ENCODE measurements around the gene PTPN21.

Gene PTPN21

DNA sequence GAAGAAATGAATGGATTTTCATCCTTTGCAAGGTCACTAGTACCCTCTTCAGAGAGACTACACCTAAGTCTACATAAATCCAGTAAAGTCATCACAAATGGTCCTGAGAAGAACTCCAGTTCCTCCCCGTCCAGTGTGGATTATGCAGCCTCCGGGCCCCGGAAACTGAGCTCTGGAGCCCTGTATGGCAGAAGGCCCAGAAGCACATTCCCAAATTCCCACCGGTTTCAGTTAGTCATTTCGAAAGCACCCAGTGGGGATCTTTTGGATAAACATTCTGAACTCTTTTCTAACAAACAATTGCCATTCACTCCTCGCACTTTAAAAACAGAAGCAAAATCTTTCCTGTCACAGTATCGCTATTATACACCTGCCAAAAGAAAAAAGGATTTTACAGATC, 128.5 kb downstream of the PTPN21 start:
- H3K4me2 ChIP-seq = no peak overlapping the region
- H3K27ac ChIP-seq = no peak overlapping the region
- TF ChIP-seq, protein P1, sequence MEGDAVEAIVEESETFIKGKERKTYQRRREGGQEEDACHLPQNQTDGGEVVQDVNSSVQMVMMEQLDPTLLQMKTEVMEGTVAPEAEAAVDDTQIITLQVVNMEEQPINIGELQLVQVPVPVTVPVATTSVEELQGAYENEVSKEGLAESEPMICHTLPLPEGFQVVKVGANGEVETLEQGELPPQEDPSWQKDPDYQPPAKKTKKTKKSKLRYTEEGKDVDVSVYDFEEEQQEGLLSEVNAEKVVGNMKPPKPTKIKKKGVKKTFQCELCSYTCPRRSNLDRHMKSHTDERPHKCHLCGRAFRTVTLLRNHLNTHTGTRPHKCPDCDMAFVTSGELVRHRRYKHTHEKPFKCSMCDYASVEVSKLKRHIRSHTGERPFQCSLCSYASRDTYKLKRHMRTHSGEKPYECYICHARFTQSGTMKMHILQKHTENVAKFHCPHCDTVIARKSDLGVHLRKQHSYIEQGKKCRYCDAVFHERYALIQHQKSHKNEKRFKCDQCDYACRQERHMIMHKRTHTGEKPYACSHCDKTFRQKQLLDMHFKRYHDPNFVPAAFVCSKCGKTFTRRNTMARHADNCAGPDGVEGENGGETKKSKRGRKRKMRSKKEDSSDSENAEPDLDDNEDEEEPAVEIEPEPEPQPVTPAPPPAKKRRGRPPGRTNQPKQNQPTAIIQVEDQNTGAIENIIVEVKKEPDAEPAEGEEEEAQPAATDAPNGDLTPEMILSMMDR (conservative IDR thresholded peaks at IDR 0.05; ENCODE audit: low read depth, low read length) = no peak
- no peak overlapping the region for H3K9ac ChIP-seq
- H3K27me3 ChIP-seq (ENCODE audit: insufficient read depth, low read depth) = no peaks in the 10 kb centered on the region
- H3K4me3 ChIP-seq (IDR thresholded peaks at IDR 0.05; ENCODE audit: insufficient read depth, low read depth, low read length) = no peak overlapping the region
- H4K20me1 ChIP-seq (ENCODE audit: insufficient read depth) = no peaks in the 10 kb centered on the region
- H3K79me2 ChIP-seq (ENCODE audit: insufficient read depth, low read depth) = no peaks in the 10 kb centered on the region
- H2AFZ ChIP-seq (ENCODE audit: low read depth) = no peak overlapping the region
- no peaks in the 10 kb centered on the region for H3K36me3 ChIP-seq (ENCODE audit: insufficient read depth)
- no peaks in the 10 kb centered on the region for H3K4me1 ChIP-seq (ENCODE audit: low read depth, poor library complexity, severe bottlenecking)

GRCh38 chr14:88424573-88424972, 130.2 kb downstream of the PTPN21 start:
- no peaks in the 10 kb centered on the region for H3K36me3 ChIP-seq (ENCODE audit: insufficient read depth)
- H3K4me3 ChIP-seq (IDR thresholded peaks at IDR 0.05; ENCODE audit: insufficient read depth, low read depth, low read length) = no peak overlapping the region
- H4K20me1 ChIP-seq (ENCODE audit: insufficient read depth) = no peaks in the 10 kb centered on the region
- no peak overlapping the region for H3K4me2 ChIP-seq
- H3K79me2 ChIP-seq (ENCODE audit: insufficient read depth, low read depth) = no peaks in the 10 kb centered on the region
- no peak overlapping the region for H3K27ac ChIP-seq
- no peak overlapping the region for H3K9ac ChIP-seq
- TF ChIP-seq, protein P1 (conservative IDR thresholded peaks at IDR 0.05; ENCODE audit: low read depth, low read length) = no peak
- no peaks in the 10 kb centered on the region for H3K4me1 ChIP-seq (ENCODE audit: low read depth, poor library complexity, severe bottlenecking)
- H3K27me3 ChIP-seq (ENCODE audit: insufficient read depth, low read depth) = no peaks in the 10 kb centered on the region
- H2AFZ ChIP-seq (ENCODE audit: low read depth) = no peak overlapping the region

DNA sequence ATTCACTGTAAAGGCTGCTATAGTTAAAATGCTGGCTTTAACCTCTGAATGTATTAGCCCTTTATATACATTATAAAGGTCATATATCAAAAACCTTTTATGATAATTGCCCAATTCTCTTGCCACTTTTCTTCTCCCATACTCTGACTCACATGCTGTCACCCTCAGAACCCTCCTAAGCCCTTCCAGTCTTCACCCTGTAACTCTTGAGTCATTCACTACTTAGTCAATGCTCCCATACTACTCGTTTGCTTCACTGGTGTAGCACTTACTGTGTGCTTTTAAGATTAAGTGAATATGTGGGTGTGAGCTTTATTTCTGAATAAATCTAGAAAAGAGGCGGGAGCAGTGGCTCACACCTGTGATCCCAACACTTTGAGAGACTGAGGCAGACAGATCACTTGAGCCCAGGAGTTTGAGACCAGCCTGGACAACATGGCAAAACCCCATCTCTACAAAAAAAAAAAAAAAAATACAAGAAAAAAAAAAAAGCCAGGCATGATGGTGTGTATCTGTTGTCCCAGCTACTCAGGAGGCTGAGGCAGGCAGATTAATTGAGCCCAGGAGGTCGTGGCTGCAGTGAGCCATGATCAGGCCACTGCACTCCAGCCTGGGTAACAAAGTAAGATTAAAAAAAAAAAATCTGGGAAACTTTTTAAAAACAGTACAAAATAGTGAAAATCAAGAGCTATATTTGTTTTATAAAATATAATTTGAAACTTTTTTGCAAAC, 131.7 kb downstream of the PTPN21 start:
- Histone ChIP-seq H3K79me2 (ENCODE audit: insufficient read depth, low read depth) (no peaks in the 10 kb centered on the region), H2AFZ (ENCODE audit: low read depth) (no peak overlapping the region), H3K27ac (no peak overlapping the region), H3K36me3 (ENCODE audit: insufficient read depth) (no peaks in the 10 kb centered on the region), H3K4me3 (IDR thresholded peaks at IDR 0.05; ENCODE audit: insufficient read depth, low read depth, low read length) (no peak overlapping the region), H3K9ac (no peak overlapping the region), H4K20me1 (ENCODE audit: insufficient read depth) (no peaks in the 10 kb centered on the region), H3K27me3 (ENCODE audit: insufficient read depth, low read depth) (no peaks in the 10 kb centered on the region), H3K4me1 (ENCODE audit: low read depth, poor library complexity, severe bottlenecking) (no peaks in the 10 kb centered on the region), H3K4me2 (no peak overlapping the region)
- TF ChIP-seq, protein P1 (conservative IDR thresholded peaks at IDR 0.05; ENCODE audit: low read depth, low read length) = no peak

GRCh38 chr14:88422047-88422446, 132.8 kb downstream of the PTPN21 start:
- Histone ChIP-seq H2AFZ (ENCODE audit: low read depth) (no peak overlapping the region), H3K4me1 (ENCODE audit: low read depth, poor library complexity, severe bottlenecking) (no peaks in the 10 kb centered on the region), H3K4me2 (no peak overlapping the region), H3K9ac (no peak overlapping the region), H3K4me3 (IDR thresholded peaks at IDR 0.05; ENCODE audit: insufficient read depth, low read depth, low read length) (no peak overlapping the region), H3K36me3 (ENCODE audit: insufficient read depth) (no peaks in the 10 kb centered on the region), H3K79me2 (ENCODE audit: insufficient read depth, low read depth) (no peaks in the 10 kb centered on the region), H3K27me3 (ENCODE audit: insufficient read depth, low read depth) (no peaks in the 10 kb centered on the region), H3K27ac (no peak overlapping the region), H4K20me1 (ENCODE audit: insufficient read depth) (no peaks in the 10 kb centered on the region)
- TF ChIP-seq, protein P1 (conservative IDR thresholded peaks at IDR 0.05; ENCODE audit: low read depth, low read length) = no peak
